GM12878 (cell line): ENCODE data around the gene KAZN. TPM values are rescaled to one million over a fixed set of nuclear protein-coding genes. Genes with fewer than 3 reads are reported as not detected.

Experiments used
- ATAC-seq: fragments of 200-7000 bp; cut with Tn5 transposase; 3 replicates; pipeline ENCODE4 v1.9.1; 2020; ENCODE audit warnings: mild to moderate bottlenecking, moderate library complexity
- BruUV-seq: library from RNA; stranded (reverse); fragments of 400-500 nt; replicated peaks from 2 replicates; lab custom pipeline; 2021; lab: Mats Ljungman, UMichigan
- CTCF ChIA-PET: fragments of 300-600 bp; sonication (Branson Sonifier 250); formaldehyde crosslinking; extraction: SDS; loops from one replicate; lab custom pipeline; 2021; ENCODE audit warnings: inconsistent platforms; lab: Yijun Ruan, JAX
- POLR2A ChIA-PET: fragments of 350-600 bp; formaldehyde crosslinking; extraction: SDS; loops from one replicate; lab custom pipeline; 2021; ENCODE audit warnings: inconsistent platforms; lab: Charles Lee
- RAD21 ChIA-PET: fragments of 300-600 bp; sonication (Branson Sonifier 250); formaldehyde crosslinking; loops from one replicate; lab custom pipeline; 2023; ENCODE audit warnings: antibody characterized with exemption; ENCODE audit not compliant: unreplicated experiment; lab: Charles Lee
- SMC1A ChIA-PET: fragments of 300-600 bp; sonication (Branson Sonifier 250); formaldehyde crosslinking; loops from one replicate; lab custom pipeline; 2023; ENCODE audit not compliant: unreplicated experiment, uncharacterized antibody; lab: Charles Lee
- DNase-seq: peaks from one replicate; pipeline ENCODE4 v3.0.0-alpha.2; 2011; ENCODE audit warnings: low read depth, low spot score
- FAIRE-seq: peaks from 3 replicates; lab custom pipeline; 2011; peaks lifted over from hg19 to GRCh38; lab: Jason Lieb, UNC
- H2AFZ ChIP-seq: 2 replicates; pipeline ENCODE4 v1.6.0; 2011; ENCODE audit warnings: low read depth, low read length, control low read depth; ENCODE audit not compliant: control insufficient read depth
- H3K27ac ChIP-seq: 2 replicates; pipeline ENCODE4 v1.5.1; 2011; ENCODE audit warnings: control low read depth; ENCODE audit not compliant: control insufficient read depth, insufficient read depth
- H3K27me3 ChIP-seq, 2 experiments: replicated peaks in 1 of 2; 2 replicates each; pipeline versions ENCODE4 v1.6.0 to v1.6.1; 2011; ENCODE audit warnings: low read length in 1 of 2; ENCODE audit not compliant: control insufficient read depth in 2 of 2, insufficient read depth in 2 of 2
- H3K36me3 ChIP-seq, 2 experiments: 2 replicates each; pipeline ENCODE4 v1.5.1; 2011; ENCODE audit warnings: low read length in 1 of 2; ENCODE audit not compliant: control insufficient read depth in 2 of 2, insufficient read depth in 2 of 2
- H3K4me1 ChIP-seq: 2 replicates; pipeline ENCODE4 v1.6.1; 2011; ENCODE audit warnings: mild to moderate bottlenecking, low read length, moderate library complexity, mixed read lengths; ENCODE audit not compliant: control insufficient read depth, insufficient read depth
- H3K4me2 ChIP-seq: 2 replicates; pipeline ENCODE4 v1.6.0; 2011; ENCODE audit warnings: control low read depth; ENCODE audit not compliant: control insufficient read depth, insufficient read depth
- H3K4me3 ChIP-seq: fragments of 200-600 bp; sonication (generic); 2 replicates; pipeline ENCODE4 v1.5.1; 2016
- H3K79me2 ChIP-seq: 2 replicates; pipeline ENCODE4 v1.6.0; 2011; ENCODE audit warnings: low read length; ENCODE audit not compliant: control insufficient read depth, insufficient read depth
- H3K9ac ChIP-seq: 2 replicates; pipeline ENCODE4 v1.8.0; 2011; ENCODE audit warnings: low read length, control low read depth, mixed read lengths; ENCODE audit not compliant: control insufficient read depth, insufficient read depth
- H3K9me3 ChIP-seq: replicated peaks from 3 replicates; pipeline ENCODE4 v1.5.1; 2011; ENCODE audit warnings: mild to moderate bottlenecking, low read length; ENCODE audit not compliant: control insufficient read depth, insufficient read depth
- H4K20me1 ChIP-seq: 2 replicates; pipeline ENCODE4 v1.6.0; 2011; ENCODE audit not compliant: control insufficient read depth, insufficient read depth
- ASH2L ChIP-seq: fragments of 300-600, 200-600 bp; sonication (generic); IDR thresholded peaks from 2 replicates; pipeline ENCODE4 v1.6.1; 2017; ENCODE audit warnings: low read depth, mild to moderate bottlenecking, borderline replicate concordance
- CREB1 ChIP-seq: IDR thresholded peaks from 2 replicates; pipeline ENCODE4 v1.6.1; 2012; ENCODE audit warnings: low read depth, mild to moderate bottlenecking, inconsistent platforms
- CUX1 ChIP-seq: IDR thresholded peaks from 2 replicates; pipeline ENCODE4 v1.6.1; 2012; ENCODE audit warnings: improper control_type of control experiment, low read depth, low read length; ENCODE audit not compliant: insufficient replicate concordance
- HDGF ChIP-seq: fragments of 450-650 bp; IDR thresholded peaks from 2 replicates; pipeline ENCODE4 v1.6.1; 2016; ENCODE audit warnings: antibody characterized with exemption
- PML ChIP-seq: IDR thresholded peaks from 2 replicates; pipeline ENCODE4 v1.6.1; 2012; ENCODE audit warnings: low read length, inconsistent platforms
- POLR2A ChIP-seq: IDR thresholded peaks from 2 replicates; pipeline ENCODE4 v1.6.1; 2011; ENCODE audit warnings: low read depth, mild to moderate bottlenecking, low read length
- RAD51 ChIP-seq: fragments of 450-650 bp; IDR thresholded peaks from 2 replicates; pipeline ENCODE4 v1.6.1; 2016; ENCODE audit warnings: moderate library complexity, mild to moderate bottlenecking, inconsistent platforms
- SREBF1 ChIP-seq: IDR thresholded peaks from 2 replicates; pipeline ENCODE4 v1.6.1; 2012; ENCODE audit warnings: mild to moderate bottlenecking, low read length
- TCF12 ChIP-seq: IDR thresholded peaks from 2 replicates; pipeline ENCODE4 v1.6.1; 2011; ENCODE audit warnings: low read depth, mild to moderate bottlenecking, low read length
- YBX1 ChIP-seq: fragments of 450-650 bp; IDR thresholded peaks from 2 replicates; pipeline ENCODE4 v1.6.1; 2016; ENCODE audit warnings: antibody characterized with exemption
- WGBS: methylation state at CpG from one replicate; pipeline ENCODE4 v1.1.6; 2016; ENCODE audit warnings: low lambda C conversion rate; ENCODE audit not compliant: insufficient replicate concordance, insufficient coverage; ENCODE audit errors: missing lambda C conversion rate; 5-methylcytosine and 5-hydroxymethylcytosine counted together
- in situ Hi-C: fragments of 300-500 bp; cut with MboI; formaldehyde crosslinking; loops from 9 replicates; pipeline ENCODE4 v1.14.3; 2018; ENCODE audit warnings: mixed read lengths
- intact Hi-C: fragments of 100-400 bp; cut with micrococcal nuclease; formaldehyde crosslinking; loops from one replicate; pipeline ENCODE4 v1.14.2; 2022; ENCODE audit not compliant: unreplicated experiment
- polyA plus RNA-seq, 11 experiments: library from polyadenylated mRNA; depleted of rRNA in 4 of 11; unstranded in 6 of 11; stranded (reverse) in 5 of 11; fragments of >200 nt; fragmentation: Nextera tagmentation in 4 of 11; fragmentation: Illumina TruSeq in 1 of 11; extraction: Ambion mirVana in 4 of 11; extraction: Trizol in 1 of 11; gene quantifications; 1 replicate in 1 of 11; 2 replicates in 10 of 11; pipeline versions ENCODE4 v1.2.1 to v1.2.3, GENCODE V29; 2011 to 2016; ENCODE audit warnings: inconsistent platforms in 2 of 11, missing spikeins in 2 of 11, low read depth in 1 of 11
- total RNA-seq, 4 experiments: library from RNA; depleted of rRNA in 3 of 4; stranded (reverse); fragments of >200 nt in 3 of 4; fragmentation: Illumina TruSeq in 1 of 4; extraction: Trizol in 1 of 4; gene quantifications; 2 replicates each; pipeline versions ENCODE4 v1.2.1 to v1.2.3, GENCODE V29; 2013 to 2021

KAZN gene
- total and polyA plus RNA-seq, 10 of the 15 experiments (the other 5 are each of a cell fraction or from before 2014, with no cell fraction given) = 0.72 to 4.0 (median 1.2) TPM

- TF ChIP-seq CUX1 = no peak
- no peak for TF ChIP-seq PML
Measured at GRCh38 chr1:14659913-14660312, 61.4 kb downstream of the KAZN start (continued).

DNA sequence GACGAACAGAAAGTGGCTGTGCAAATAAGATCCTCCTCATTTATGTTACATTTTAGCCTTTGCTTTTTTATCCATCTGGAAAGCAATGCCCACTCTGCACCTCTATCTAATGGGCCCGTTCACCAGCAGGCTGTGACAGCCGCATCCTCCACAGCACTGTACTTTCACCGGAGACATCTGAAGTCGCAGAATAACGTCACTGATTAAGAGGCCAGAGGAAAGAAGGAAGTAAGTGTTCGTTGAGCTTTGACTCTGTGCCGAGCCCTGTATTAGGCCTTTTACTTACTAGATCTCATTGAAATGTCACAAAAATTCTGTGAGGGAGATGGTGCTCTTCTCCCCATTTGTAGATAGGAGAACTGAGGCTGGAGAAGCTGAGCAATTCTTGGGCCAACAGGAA is 62.3 kb downstream of the KAZN start:
- H3K27me3 ChIP-seq = no peaks in the 10 kb centered on the region
- H3K79me2 ChIP-seq = no peaks in the 10 kb centered on the region
- ATAC-seq (peak; percentile 46; the same call in 2 of the 3 replicates), DNase-seq (no peak), FAIRE-seq (no peak)
- in situ Hi-C loops = no loop called here
- H3K9ac ChIP-seq = no peak overlapping the region
- intact Hi-C loops = no loop called here
- H3K9me3 ChIP-seq = no peaks in the 10 kb centered on the region
- H3K4me1 ChIP-seq = no peaks in the 10 kb centered on the region
- CTCF ChIA-PET = no interaction called here
- TF ChIP-seq TCF12 (no peak), POLR2A (no peak), HDGF (no peak), YBX1 (no peak), RAD51 (no peak), CREB1 (0 out of 2 replicates have a peak, but pooled peaks have one; percentile 14), ASH2L (no peak), SREBF1 (no peak)
- RAD21 ChIA-PET = no interaction called here
- TSS peak; percentile 34 for BruUV-seq
- H2AFZ ChIP-seq = no peak overlapping the region
- no peaks in the 10 kb centered on the region for H3K36me3 ChIP-seq
- no peak overlapping the region for H3K4me3 ChIP-seq
- SMC1A ChIA-PET = interaction anchor here (1.5 kb wide), 1 partner anchor 21 kb away, joined by 4 read pairs; no protein-coding TSS in a partner anchor
- POLR2A ChIA-PET = no interaction called here
- H4K20me1 ChIP-seq = no peaks in the 10 kb centered on the region
- WGBS = 33% methylated on average over 8 of the region's 8 CpGs
- H3K27ac ChIP-seq = no peak overlapping the region
- H3K4me2 ChIP-seq = no peak overlapping the region
